ENCODE data around the gene BPHL. TPM values are rescaled to one million over a fixed set of nuclear protein-coding genes. Genes with fewer than 3 reads are reported as not detected.

BPHL gene
- total RNA-seq, 1 experiment from 2014 or later = 31.3 TPM

GRCh38 chr6:3188262-3188661 lies 69.8 kb downstream of the BPHL start:
- POLR2A ChIA-PET = no interaction called here
- intact Hi-C loops (cut with micrococcal nuclease) = no loop called here
- H3K9me3 ChIP-seq (ENCODE audit: control insufficient read depth in 1 of 2, insufficient read depth in 1 of 2, low read depth in 1 of 2, low read length in 2 of 2) = no peaks in the 10 kb centered on the region; a peak in 1 of 4 replicates
- H3K79me2 ChIP-seq (ENCODE audit: insufficient read depth, low read length) = no peaks in the 10 kb centered on the region
- CTCF ChIA-PET = no interaction called here
- DNase-seq (ENCODE audit: low read depth, low spot score) (no peak), ATAC-seq (no peak)
- TF ChIP-seq POLR2A (IDR thresholded peaks at IDR 0.05; ENCODE audit: borderline replicate concordance, extremely low read depth, insufficient read depth, insufficient read length) (no peak), EZH2 (IDR thresholded peaks at IDR 0.05) (no peak), REST (IDR thresholded peaks at IDR 0.05; ENCODE audit: low read depth) (no peak), EGR1 (IDR thresholded peaks at IDR 0.05; ENCODE audit: low read depth) (no peak), JUND (IDR thresholded peaks at IDR 0.05) (no peak), YY1 (IDR thresholded peaks at IDR 0.05; ENCODE audit: extremely low read depth, insufficient replicate concordance, low read depth, low read length) (no peak), CBX3 (IDR thresholded peaks at IDR 0.05; ENCODE audit: low read depth) (no peak), RAD21 (IDR thresholded peaks at IDR 0.05; ENCODE audit: low read depth) (no peak), ZFX (IDR thresholded peaks at IDR 0.05) (no peak), EZH2phosphoT487 (IDR thresholded peaks at IDR 0.05; ENCODE audit: borderline replicate concordance) (no peak), TCF7L2 (IDR thresholded peaks at IDR 0.05; ENCODE audit: borderline replicate concordance, extremely low read depth, insufficient read depth, insufficient read length) (no peak), FOSL1 (IDR thresholded peaks at IDR 0.05; ENCODE audit: low read depth) (no peak), ZNF274 (IDR thresholded peaks at IDR 0.05; ENCODE audit: low read depth, low read length) (no peak), SIN3A (IDR thresholded peaks at IDR 0.05; ENCODE audit: low read depth) (no peak)
- TF ChIP-seq, protein P1, sequence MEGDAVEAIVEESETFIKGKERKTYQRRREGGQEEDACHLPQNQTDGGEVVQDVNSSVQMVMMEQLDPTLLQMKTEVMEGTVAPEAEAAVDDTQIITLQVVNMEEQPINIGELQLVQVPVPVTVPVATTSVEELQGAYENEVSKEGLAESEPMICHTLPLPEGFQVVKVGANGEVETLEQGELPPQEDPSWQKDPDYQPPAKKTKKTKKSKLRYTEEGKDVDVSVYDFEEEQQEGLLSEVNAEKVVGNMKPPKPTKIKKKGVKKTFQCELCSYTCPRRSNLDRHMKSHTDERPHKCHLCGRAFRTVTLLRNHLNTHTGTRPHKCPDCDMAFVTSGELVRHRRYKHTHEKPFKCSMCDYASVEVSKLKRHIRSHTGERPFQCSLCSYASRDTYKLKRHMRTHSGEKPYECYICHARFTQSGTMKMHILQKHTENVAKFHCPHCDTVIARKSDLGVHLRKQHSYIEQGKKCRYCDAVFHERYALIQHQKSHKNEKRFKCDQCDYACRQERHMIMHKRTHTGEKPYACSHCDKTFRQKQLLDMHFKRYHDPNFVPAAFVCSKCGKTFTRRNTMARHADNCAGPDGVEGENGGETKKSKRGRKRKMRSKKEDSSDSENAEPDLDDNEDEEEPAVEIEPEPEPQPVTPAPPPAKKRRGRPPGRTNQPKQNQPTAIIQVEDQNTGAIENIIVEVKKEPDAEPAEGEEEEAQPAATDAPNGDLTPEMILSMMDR (IDR thresholded peaks at IDR 0.05 in 2 of 3, conservative IDR thresholded peaks at IDR 0.05 in 1 of 3; ENCODE audit: borderline replicate concordance in 1 of 3, insufficient read depth in 1 of 3, low read depth in 2 of 3, low read length in 2 of 3) = no peak
- TF ChIP-seq, protein P2, sequence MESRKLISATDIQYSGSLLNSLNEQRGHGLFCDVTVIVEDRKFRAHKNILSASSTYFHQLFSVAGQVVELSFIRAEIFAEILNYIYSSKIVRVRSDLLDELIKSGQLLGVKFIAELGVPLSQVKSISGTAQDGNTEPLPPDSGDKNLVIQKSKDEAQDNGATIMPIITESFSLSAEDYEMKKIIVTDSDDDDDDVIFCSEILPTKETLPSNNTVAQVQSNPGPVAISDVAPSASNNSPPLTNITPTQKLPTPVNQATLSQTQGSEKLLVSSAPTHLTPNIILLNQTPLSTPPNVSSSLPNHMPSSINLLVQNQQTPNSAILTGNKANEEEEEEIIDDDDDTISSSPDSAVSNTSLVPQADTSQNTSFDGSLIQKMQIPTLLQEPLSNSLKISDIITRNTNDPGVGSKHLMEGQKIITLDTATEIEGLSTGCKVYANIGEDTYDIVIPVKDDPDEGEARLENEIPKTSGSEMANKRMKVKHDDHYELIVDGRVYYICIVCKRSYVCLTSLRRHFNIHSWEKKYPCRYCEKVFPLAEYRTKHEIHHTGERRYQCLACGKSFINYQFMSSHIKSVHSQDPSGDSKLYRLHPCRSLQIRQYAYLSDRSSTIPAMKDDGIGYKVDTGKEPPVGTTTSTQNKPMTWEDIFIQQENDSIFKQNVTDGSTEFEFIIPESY (IDR thresholded peaks at IDR 0.05; ENCODE audit: extremely low read depth, insufficient replicate concordance, low read length) = no peak
- H3K27ac ChIP-seq (ENCODE audit: low read depth, low read length) = no peak overlapping the region
- H3K4me2 ChIP-seq (ENCODE audit: low read length) = no peak overlapping the region
- no peaks in the 10 kb centered on the region for H3K9me2 ChIP-seq (ENCODE audit: insufficient read depth)
- no peak overlapping the region for H2AFZ ChIP-seq (ENCODE audit: low read depth, low read length, poor library complexity, severe bottlenecking)
- no peaks in the 10 kb centered on the region for H4K20me1 ChIP-seq (ENCODE audit: insufficient read depth)
- H3K36me3 ChIP-seq (ENCODE audit: control insufficient read depth in 1 of 2, insufficient read depth in 2 of 2, low read length in 2 of 2) = no peaks in the 10 kb centered on the region
- no peak overlapping the region for H3K9ac ChIP-seq (ENCODE audit: low read length)
- no peaks in the 10 kb centered on the region for H3K27me3 ChIP-seq (ENCODE audit: insufficient read depth, low read length)
- no peak overlapping the region for H3K4me3 ChIP-seq (replicated peaks in 1 of 2; ENCODE audit: low read depth in 1 of 2, low read length in 2 of 2)
- peaks cover 7 to 21% of the 10 kb centered on the region in 2 experiments; a peak in 3 of 4 replicates for H3K4me1 ChIP-seq (ENCODE audit: control insufficient read depth in 1 of 2, insufficient read depth in 2 of 2, low read length in 2 of 2)
- no TSS peak for BruUV-seq (replicated peaks)
- RAD21 ChIA-PET (ENCODE audit: low non-redundant PET in 1 of 2, low total read pairs in 2 of 2, uncharacterized antibody in 2 of 2, unreplicated experiment in 2 of 2) = interaction anchor here in 1 of 2 experiments (1.1 kb wide), 1 partner anchor 21 kb away, joined by 3 read pairs; no protein-coding TSS in a partner anchor

All from HCT116 (cell line).